Upper lobe of right lung (tissue), 1 donor: Measurements from ENCODE around the gene CASKIN1. TPM values are rescaled to one million over a fixed set of nuclear protein-coding genes. Genes with fewer than 3 reads are reported as not detected.

Experiments
- ATAC-seq: fragments of 200-7000 bp; cut with Tn5 transposase; one replicate; pipeline ENCODE4 v1.9.1; 2020; ENCODE audit warnings: mild to moderate bottlenecking, moderate library complexity
- DNase-seq: peaks from one replicate; pipeline ENCODE4 v3.0.0-alpha.2; 2020
- H3K27ac ChIP-seq: fragments of 200-600 bp; one replicate; pipeline ENCODE4 v1.8.0; 2022
- H3K27me3 ChIP-seq: fragments of 200-600 bp; one replicate; pipeline ENCODE4 v1.8.0; 2022; ENCODE audit warnings: mild to moderate bottlenecking
- H3K36me3 ChIP-seq: fragments of 200-600 bp; one replicate; pipeline ENCODE4 v1.8.0; 2022
- H3K4me1 ChIP-seq: fragments of 200-600 bp; one replicate; pipeline ENCODE4 v1.8.0; 2022
- H3K4me3 ChIP-seq: fragments of 200-600 bp; one replicate; pipeline ENCODE4 v1.8.0; 2022; ENCODE audit warnings: mild to moderate bottlenecking
- H3K9me3 ChIP-seq: fragments of 200-600 bp; one replicate; pipeline ENCODE4 v1.8.0; 2022
- CTCF ChIP-seq: fragments of 200-600 bp; IDR thresholded peaks from one replicate; pipeline ENCODE4 v1.8.0; 2022; ENCODE audit warnings: antibody characterized with exemption
- intact Hi-C: fragments of 100-400 bp; cut with DNase I; formaldehyde crosslinking; loops from one replicate; pipeline ENCODE4 v1.11.0; 2022
- total RNA-seq: library from RNA; stranded (reverse); fragmentation: NEBNext Ultra II Directional; extraction: Animal tissue kit (Norgen Biotek cat#: 25700); gene quantifications from one replicate; pipeline ENCODE4 v1.2.1, GENCODE V29; 2021
- donor health status: DM: no; HTN: yes; CAD: no; lungs with severe emphysema.

CASKIN1 gene
- total RNA-seq, 1 donor from 2014 or later: 0.06 TPM

- no peak for TF ChIP-seq CTCF
- DNase-seq: no peak
- no peak for ATAC-seq
- H3K36me3 ChIP-seq: peaks cover 4% of the 10 kb centered on the region
- intact Hi-C loops: no loop called here
- H3K27ac ChIP-seq: peak overlapping the region; percentile 55
- no peaks in the 10 kb centered on the region for H3K9me3 ChIP-seq
- H3K27me3 ChIP-seq: no peaks in the 10 kb centered on the region
- H3K4me1 ChIP-seq: peaks cover 48% of the 10 kb centered on the region
- no peak overlapping the region for H3K4me3 ChIP-seq
Measured at GRCh38 chr16:2160915-2161551, 35.4 kb downstream of the CASKIN1 start.

- DNase-seq (no peak), ATAC-seq (no peak)
- H3K27ac ChIP-seq: peak overlapping the region; percentile 65
- H3K9me3 ChIP-seq: no peaks in the 10 kb centered on the region
- no peaks in the 10 kb centered on the region for H3K27me3 ChIP-seq
- no peaks in the 10 kb centered on the region for H3K36me3 ChIP-seq
- H3K4me1 ChIP-seq: peaks cover 50% of the 10 kb centered on the region
- H3K4me3 ChIP-seq: peak overlapping the region; percentile 16
- intact Hi-C loops: no loop called here
- TF ChIP-seq CTCF: no peak
Measured at GRCh38 chr16:2159175-2159838, 37.1 kb downstream of the CASKIN1 start.

GRCh38 chr16:2158262-2158638 lies 38.2 kb downstream of the CASKIN1 start:
- H3K27me3 ChIP-seq: no peaks in the 10 kb centered on the region
- intact Hi-C loops: no loop called here
- peaks cover 59% of the 10 kb centered on the region for H3K4me1 ChIP-seq
- DNase-seq: no peak
- H3K4me3 ChIP-seq: no peak overlapping the region
- H3K27ac ChIP-seq: peak overlapping the region; percentile 65
- H3K36me3 ChIP-seq: no peaks in the 10 kb centered on the region
- no peak for ATAC-seq
- TF ChIP-seq CTCF: no peak
- no peaks in the 10 kb centered on the region for H3K9me3 ChIP-seq

GRCh38 chr16:2157480-2158261 lies 38.7 kb downstream of the CASKIN1 start:
- Histone ChIP-seq H3K27ac (peak overlapping the region; percentile 65), H3K4me3 (no peak overlapping the region), H3K27me3 (no peaks in the 10 kb centered on the region), H3K36me3 (peaks cover 5% of the 10 kb centered on the region), H3K9me3 (no peaks in the 10 kb centered on the region), H3K4me1 (peaks cover 65% of the 10 kb centered on the region)
- intact Hi-C loops: no loop called here
- TF ChIP-seq CTCF: no peak
- DNase-seq: no peak
- ATAC-seq: no peak

- Histone ChIP-seq H3K9me3 (no peaks in the 10 kb centered on the region), H3K4me1 (peaks cover 73% of the 10 kb centered on the region), H3K27me3 (no peaks in the 10 kb centered on the region), H3K27ac (peak overlapping the region; percentile 65), H3K4me3 (peak overlapping the region; percentile 78), H3K36me3 (peaks cover 11% of the 10 kb centered on the region)
- intact Hi-C loops: no loop called here
- no peak for TF ChIP-seq CTCF
- no peak for ATAC-seq
- DNase-seq: no peak
Measured at GRCh38 chr16:2156849-2157224, 39.6 kb downstream of the CASKIN1 start.
